HG03575 (cell line): ENCODE results near the gene AQP3.
A peak's percentile ranks its signal among the peaks of the same experiment; 100 is the strongest.
"Not testable (repeated sequence)": the region's sequence is repeated elsewhere in the genome, so short reads cannot be mapped to it uniquely, and the experiment has no call there.

Experiments
- ATAC-seq: cut with Tn5 transposase; IDR thresholded peaks from one replicate; pipeline ENCODE4 v1.9.1; 2021; ENCODE audit not compliant: unreplicated experiment, insufficient number of reproducible peaks, low FRiP score; ENCODE audit errors: extremely low read depth

Gene AQP3

DNA sequence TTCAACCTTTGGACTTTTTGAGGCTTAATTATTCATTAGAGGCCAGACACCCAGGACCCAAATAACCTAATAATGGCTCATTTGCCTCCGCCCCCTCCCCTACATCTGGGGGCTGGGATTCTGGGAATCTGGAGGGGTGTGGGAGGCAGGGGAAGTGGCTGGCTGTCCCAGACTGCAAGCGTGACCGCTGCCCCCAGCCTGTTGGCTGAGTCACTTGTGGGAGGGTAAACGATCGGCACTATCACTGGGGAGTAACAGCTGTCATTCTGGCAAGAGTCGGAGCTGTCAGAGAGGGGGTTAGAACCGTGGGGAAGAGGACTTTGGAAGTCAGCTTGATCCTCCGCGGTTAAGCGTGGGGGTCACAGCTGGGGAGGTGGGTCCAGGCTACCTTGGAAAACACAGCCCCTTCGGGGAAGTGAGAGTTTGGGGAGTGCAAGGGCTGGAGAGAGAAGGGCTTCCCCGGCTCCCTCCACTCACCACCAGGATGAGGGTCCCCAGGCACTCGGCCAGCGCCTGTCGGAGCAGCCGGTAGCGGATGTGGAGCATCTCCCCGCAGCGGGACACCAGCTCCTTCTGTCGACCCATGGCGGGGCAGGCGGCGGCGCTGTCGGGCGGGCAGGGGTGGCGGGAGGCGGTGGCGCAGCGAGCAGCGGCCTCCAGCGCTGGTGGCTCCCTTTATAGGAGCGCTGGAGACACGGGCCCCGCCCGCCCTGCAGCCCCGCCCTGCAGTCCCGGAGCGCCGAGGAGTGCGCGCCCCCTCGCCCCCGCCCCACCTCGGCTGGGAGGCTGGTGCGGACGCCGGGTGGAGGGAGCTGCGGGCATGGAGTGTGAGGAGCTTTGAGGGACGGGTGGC lies at the start of gene AQP3:
AQP3 (minus strand) TSS at position 648 of the 853 bp plus-strand sequence; CDS start at position 585, 63 bp downstream.
- no peak for ATAC-seq

- ATAC-seq: not testable (repeated sequence)
These were observed 46.4 kb upstream of the AQP3 start for GRCh38 chr9:33493819-33494218.

- no peak for ATAC-seq
These were observed 41.7 kb upstream of the AQP3 start for GRCh38 chr9:33489066-33489465.

GRCh38 chr9:33485312-33485711 lies 37.9 kb upstream of the AQP3 start:
- ATAC-seq: not testable (repeated sequence)

GRCh38 chr9:33480976-33481375 lies 33.6 kb upstream of the AQP3 start:
- ATAC-seq: no peak

DNA sequence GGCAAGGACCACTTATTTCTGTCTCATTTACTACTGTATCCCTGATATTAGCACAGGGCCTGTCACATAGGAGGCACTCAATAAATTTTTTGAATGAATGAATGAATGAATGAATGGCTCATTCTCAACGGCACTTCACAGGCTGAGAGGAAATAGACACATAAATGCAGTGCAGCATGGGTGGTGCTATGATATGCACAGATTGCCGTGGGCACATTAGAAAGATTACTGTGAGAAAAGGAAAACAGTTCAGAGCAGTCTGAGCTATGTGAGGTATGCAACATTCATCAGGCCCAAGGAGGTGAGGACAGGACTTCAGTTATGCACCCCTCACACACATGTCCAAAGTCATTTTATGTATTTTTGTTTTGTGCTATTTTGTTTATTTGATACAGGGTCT lies 32.7 kb upstream of the AQP3 start:
- no peak for ATAC-seq

DNA sequence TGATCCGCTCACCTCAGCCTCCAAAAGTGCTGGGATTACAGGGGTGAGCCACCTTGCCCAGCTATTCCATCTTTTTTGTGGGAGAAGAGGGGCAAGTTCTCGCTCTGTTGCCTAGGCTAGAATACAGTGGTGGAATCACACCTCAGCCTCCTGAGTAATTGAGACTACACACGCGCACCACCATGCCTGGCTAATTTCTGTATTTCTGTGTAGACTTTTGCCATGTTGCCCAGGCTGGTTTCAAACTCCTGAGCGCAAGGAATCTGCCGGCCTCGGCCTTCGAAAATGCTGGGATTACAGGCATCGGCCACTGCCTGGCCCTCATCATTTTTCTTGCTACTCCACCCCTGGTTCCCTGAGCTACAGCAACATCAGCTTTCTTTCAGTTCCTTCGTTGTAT lies 29.1 kb upstream of the AQP3 start:
- no peak for ATAC-seq

DNA sequence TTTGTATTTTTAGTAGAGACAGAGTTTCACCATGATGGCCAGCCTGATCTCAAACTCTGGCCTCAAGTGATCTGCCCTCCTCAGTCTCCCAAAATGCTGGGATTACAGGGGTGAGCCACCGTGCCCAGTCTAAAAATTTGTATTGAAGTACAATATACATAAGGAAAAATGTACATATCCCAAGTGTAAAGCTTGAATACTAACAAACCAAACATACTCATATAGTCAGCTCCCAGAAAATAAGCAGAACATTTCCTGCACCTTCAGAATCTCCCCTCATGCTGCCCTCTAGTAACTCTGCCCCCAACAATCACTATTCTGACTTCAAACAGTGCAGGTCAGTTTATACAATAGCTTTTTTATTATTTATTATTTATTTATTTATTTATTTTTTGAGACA lies 28.0 kb upstream of the AQP3 start:
- no peak for ATAC-seq

DNA sequence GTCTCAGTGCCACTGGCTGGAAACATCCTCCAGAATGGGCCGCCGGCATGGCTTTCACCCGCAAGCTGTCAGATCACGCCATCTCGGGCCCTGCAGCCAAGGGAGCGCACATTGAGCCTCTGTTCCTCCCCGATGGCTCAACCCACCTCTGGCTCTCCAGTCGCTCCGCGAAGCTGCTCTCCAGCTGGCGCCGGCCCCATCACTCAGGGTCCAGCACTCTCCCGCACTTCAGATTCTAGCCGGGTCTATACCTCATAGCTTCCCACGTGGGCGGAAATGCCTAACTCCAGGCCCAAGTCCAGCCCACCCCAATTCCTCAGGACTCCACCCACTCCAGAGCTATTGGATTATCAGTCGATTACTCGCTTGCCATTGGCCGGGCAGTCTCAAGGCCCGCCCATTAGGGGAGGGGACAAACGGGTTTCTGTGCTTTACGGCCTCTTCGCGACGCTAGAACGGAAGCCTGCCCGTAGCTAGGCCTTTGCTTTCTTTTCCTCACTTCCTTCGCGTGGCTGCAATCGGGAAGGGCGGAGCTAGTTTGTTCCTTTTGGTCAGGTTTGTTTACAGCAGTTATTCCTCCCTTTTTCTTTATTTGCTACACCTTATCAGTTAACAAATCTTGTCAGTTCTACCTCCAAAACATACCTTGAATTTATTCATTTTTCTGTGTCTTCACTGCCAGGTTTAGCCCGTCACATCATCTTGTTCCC lies 26.4 kb upstream of the AQP3 start, which contains the start of gene NOL6:
NOL6 (minus strand) TSS at position 282 of the 710 bp plus-strand sequence; CDS start at position 200, 82 bp downstream.
- ATAC-seq: peak; percentile 87

DNA sequence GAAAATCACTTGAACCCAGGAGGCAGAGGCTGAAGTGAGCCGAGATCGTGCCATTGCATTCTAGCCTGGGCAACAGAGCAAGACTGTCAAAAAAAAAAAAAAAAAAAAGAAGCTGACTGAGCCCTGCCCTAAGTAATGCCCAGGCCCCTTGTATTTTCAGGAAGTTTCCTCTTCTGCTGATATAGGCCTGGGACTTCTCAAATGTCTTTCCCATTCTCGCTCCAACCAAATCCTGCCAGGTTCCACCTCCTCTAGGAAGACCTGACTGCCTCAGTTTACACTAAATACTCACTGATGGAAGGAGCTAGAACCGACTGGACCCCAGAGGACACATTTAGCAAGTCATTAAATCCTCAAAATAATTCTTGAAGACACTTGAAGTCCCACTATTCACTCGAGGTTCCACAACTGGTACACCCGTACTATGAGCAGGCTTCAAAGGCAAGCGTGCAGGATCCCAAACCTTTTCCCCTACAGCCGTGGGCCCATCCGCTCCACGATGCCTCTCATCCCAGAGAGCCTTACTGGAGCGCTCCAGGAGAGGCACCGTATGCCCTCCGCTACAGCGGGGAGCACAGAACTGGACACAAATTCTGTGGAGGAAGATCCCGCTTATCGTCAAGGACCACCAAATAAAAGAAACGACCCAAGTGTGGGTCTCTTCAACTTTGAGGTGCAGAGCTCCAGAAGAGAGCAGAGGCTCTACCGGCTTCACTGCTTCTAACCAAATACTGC lies 25.7 kb upstream of the AQP3 start:
- no peak for ATAC-seq

- ATAC-seq: no peak
These were observed 24.9 kb upstream of the AQP3 start for GRCh38 chr9:33472171-33472880.

DNA sequence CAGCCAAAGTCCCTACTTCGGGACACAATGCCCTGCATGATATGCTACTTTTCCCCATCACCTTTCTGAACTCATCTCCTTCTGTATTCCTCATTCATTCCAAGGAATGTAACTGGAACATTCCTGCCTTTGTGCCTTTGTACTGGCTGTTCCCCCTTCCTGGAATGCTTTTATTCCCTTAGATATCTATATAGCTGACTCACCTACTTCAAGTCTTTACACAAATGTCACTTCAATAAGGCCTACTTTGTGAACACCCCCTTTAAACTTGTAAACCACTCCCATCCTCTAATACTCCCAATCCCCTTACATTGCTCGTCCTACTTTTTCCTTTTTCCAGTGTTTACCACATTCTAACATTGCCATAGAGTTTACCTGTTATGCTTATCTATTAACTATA lies 24.0 kb upstream of the AQP3 start:
- no peak for ATAC-seq

DNA sequence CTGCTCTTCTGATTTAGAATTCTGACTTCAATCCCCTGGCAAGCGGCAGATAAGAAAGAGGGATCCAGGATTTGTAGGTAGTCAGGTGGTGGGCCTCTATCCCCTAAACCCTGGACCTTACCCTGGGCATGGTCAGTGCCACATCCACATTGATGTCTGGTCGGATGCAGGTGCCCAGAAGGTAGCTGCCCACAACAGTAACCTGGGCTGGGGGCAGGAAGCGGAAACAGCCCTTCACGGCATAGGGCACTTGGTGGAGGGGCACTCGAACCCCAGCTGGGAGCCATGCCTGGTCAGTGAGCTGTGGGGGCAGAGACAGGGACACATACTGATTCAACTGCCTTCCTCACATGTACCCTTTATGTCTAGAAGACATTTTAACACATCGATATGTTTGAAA lies 22.5 kb upstream of the AQP3 start:
- ATAC-seq: no peak

DNA sequence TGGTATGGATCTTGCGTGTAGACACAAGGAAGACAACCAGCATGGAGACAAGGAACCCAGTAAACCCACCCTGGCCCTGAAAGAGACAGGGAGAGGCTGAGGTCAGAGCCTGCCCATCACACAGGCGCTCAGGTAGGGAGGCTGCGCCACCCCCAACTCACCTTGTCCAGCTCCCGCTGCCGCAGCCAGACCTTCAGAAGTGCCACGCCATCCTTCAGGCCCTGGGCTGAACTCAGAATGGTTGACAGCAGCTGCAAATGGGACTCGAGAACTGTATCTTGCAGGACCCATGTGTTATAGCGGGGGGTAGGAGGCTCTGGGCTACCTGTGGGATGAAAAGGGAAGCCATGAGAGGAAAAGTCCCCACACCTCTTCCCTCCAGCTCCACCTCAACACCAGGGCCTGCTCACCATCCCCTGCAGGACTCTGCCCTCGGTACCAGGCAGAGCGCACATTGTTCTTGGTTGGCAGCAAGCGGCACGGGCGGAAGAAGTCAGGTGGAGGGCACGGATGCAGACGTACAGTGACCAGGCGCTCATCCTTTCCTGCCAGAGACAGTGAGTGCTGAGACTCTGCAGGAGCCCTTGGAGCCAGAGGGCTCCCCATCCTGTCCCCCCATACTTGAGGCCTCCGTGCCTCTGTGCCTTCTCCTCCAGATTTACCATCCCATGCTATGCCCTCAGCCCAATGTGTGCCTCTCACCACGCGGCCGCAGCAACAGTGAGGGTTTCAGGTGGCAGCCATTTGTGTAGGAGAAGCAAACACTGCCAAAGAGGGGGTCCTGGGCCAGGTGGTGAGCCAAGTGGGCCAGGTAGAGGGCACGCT lies 21.6 kb upstream of the AQP3 start:
- ATAC-seq: no peak

- ATAC-seq: no peak
These were observed 20.9 kb upstream of the AQP3 start for GRCh38 chr9:33468215-33468730.

GRCh38 chr9:33467526-33467925 lies 20.1 kb upstream of the AQP3 start:
- ATAC-seq: no peak

- ATAC-seq: no peak
These were observed 19.4 kb upstream of the AQP3 start for GRCh38 chr9:33466565-33467495.
